ENCODE data around the gene ATAD1.
"Not testable (repeated sequence)": the region's sequence is repeated elsewhere in the genome, so short reads cannot be mapped to it uniquely, and the experiment has no call there.

ATAD1 gene

DNA sequence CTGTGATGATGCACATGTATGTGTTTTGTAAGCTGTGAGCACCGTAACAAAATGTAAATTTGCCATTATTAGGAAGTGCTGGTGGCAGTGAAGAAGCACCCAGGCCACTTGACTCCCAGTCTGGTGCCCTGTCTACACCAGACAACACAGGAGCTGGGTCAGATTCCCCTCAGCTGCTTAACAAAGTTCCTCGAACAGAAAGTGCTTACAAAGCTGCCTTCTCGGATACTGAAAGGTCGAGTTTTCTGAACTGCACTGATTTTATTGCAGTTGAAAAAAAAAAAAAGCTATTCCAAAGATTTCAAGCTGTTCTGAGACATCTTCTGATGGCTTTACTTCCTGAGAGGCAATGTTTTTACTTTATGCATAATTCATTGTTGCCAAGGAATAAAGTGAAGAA, 71.1 kb downstream of the ATAD1 start:
- Histone ChIP-seq H3K36me3 (ENCODE audit: insufficient read depth, low read length) (no peaks in the 10 kb centered on the region), H3K27me3 (ENCODE audit: insufficient read depth, low read length, poor library complexity) (no peaks in the 10 kb centered on the region), H3K79me2 (ENCODE audit: insufficient read depth, low read length) (no peaks in the 10 kb centered on the region), H3K9me3 (ENCODE audit: insufficient read depth, low read length, severe bottlenecking) (no peaks in the 10 kb centered on the region), H3K4me2 (ENCODE audit: insufficient read depth, low read length) (no peak overlapping the region), H2AFZ (ENCODE audit: low read depth, low read length) (no peak overlapping the region), H3K4me1 (ENCODE audit: insufficient read depth, low read length) (no peaks in the 10 kb centered on the region), H3K27ac (ENCODE audit: low read length) (no peak overlapping the region), H3K4me3 (ENCODE audit: low read depth in 1 of 2, low read length in 2 of 2) (no peak overlapping the region), H3K9ac (ENCODE audit: low read depth, low read length) (no peak overlapping the region), H4K20me1 (ENCODE audit: insufficient read depth, low read length) (no peaks in the 10 kb centered on the region)
- DNase-seq (no peak), ATAC-seq (ENCODE audit: insufficient read depth, low read depth) (no peak)
- TF ChIP-seq EZH2 (IDR thresholded peaks at IDR 0.05; ENCODE audit: borderline replicate concordance, low read depth, low read length, severe bottlenecking) (no peak), CTCF (IDR thresholded peaks at IDR 0.05; ENCODE audit: borderline replicate concordance, extremely low read depth, low read length, poor library complexity, severe bottlenecking) (no peak)

DNA sequence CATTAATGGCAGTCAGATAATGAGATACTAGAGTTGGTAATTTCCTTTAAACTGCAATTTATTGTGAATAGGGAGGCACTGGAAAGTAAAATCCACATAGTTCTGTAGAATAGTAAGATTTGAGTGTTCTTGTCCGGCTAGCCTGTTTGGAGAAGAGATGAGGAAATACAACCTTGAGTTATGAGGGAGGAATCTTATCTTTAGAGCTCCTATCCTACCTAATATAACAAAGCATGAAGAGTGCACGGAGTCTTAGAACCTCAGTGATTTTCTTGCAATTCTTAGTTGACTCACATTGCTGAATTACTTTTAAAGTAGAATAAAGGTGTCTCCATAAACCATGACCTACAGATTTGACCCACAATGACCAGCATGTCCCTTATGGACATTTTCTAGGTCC, 73.4 kb downstream of the ATAD1 start:
- no peak overlapping the region for H2AFZ ChIP-seq (ENCODE audit: low read depth, low read length)
- H3K9me3 ChIP-seq (ENCODE audit: insufficient read depth, low read length, severe bottlenecking) = no peaks in the 10 kb centered on the region
- H3K9ac ChIP-seq (ENCODE audit: low read depth, low read length) = no peak overlapping the region
- no peaks in the 10 kb centered on the region for H3K27me3 ChIP-seq (ENCODE audit: insufficient read depth, low read length, poor library complexity)
- H3K4me1 ChIP-seq (ENCODE audit: insufficient read depth, low read length) = no peaks in the 10 kb centered on the region
- no peaks in the 10 kb centered on the region for H3K79me2 ChIP-seq (ENCODE audit: insufficient read depth, low read length)
- H3K4me2 ChIP-seq (ENCODE audit: insufficient read depth, low read length) = no peak overlapping the region
- no peak overlapping the region for H3K27ac ChIP-seq (ENCODE audit: low read length)
- H3K36me3 ChIP-seq (ENCODE audit: insufficient read depth, low read length) = no peaks in the 10 kb centered on the region
- DNase-seq (no peak), ATAC-seq (ENCODE audit: insufficient read depth, low read depth) (no peak)
- H3K4me3 ChIP-seq (ENCODE audit: low read depth in 1 of 2, low read length in 2 of 2) = no peak overlapping the region
- no peak for TF ChIP-seq EZH2 (IDR thresholded peaks at IDR 0.05; ENCODE audit: borderline replicate concordance, low read depth, low read length, severe bottlenecking)
- H4K20me1 ChIP-seq (ENCODE audit: insufficient read depth, low read length) = no peaks in the 10 kb centered on the region

DNA sequence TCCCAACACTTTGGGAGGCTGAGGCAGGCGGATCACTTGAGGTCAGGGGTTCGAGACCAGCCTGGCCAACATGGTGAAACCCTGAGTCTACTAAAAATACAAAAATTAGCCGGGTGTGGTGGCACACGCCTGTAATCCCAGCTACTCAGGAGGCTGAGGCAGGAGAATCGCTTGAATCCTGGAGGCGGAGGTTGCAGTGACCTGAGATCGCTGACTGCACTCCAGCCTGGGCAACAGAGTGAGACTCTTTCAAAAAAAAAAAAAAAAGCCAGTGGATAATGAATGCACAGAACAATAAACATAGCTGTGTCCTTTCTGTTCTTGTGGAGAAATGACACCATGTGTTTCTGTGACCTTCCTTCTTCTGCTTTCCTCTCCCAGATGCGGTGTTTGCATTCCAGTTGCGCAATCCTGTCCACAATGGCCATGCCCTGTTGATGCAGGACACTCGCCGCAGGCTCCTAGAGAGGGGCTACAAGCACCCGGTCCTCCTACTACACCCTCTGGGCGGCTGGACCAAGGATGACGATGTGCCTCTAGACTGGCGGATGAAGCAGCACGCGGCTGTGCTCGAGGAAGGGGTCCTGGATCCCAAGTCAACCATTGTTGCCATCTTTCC, 74.9 kb downstream of the ATAD1 start:
- H3K9ac ChIP-seq (ENCODE audit: low read depth, low read length); H3K36me3 ChIP-seq (ENCODE audit: insufficient read depth, low read length); H3K4me1 ChIP-seq (ENCODE audit: insufficient read depth, low read length); DNase-seq; H3K27ac ChIP-seq (ENCODE audit: low read length); H3K27me3 ChIP-seq (ENCODE audit: insufficient read depth, low read length, poor library complexity); H3K9me3 ChIP-seq (ENCODE audit: insufficient read depth, low read length, severe bottlenecking); H3K79me2 ChIP-seq (ENCODE audit: insufficient read depth, low read length); H2AFZ ChIP-seq (ENCODE audit: low read depth, low read length); H3K4me2 ChIP-seq (ENCODE audit: insufficient read depth, low read length); H4K20me1 ChIP-seq (ENCODE audit: insufficient read depth, low read length); ATAC-seq (ENCODE audit: insufficient read depth, low read depth); H3K4me3 ChIP-seq (ENCODE audit: low read depth in 1 of 2, low read length in 2 of 2): not testable (repeated sequence)

DNA sequence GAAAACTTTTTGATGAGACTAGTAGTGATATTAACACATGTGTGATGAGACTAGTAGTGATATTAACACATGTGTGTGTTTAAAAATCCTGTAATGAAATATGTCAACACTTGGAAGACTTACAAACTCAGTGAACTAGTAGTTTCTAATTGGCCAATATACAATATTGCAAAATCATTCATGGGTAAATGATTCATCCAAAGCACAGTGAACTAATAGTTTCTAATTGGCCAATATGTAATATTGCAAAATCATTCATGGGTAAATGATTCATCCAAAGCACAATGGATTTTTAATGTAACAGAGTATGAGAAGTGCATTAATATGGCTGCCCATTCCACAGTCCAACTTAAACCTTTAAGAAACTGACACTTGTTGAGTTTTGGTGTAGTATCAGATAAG, 77.8 kb downstream of the ATAD1 start:
- Histone ChIP-seq H2AFZ (ENCODE audit: low read depth, low read length) (no peak overlapping the region), H4K20me1 (ENCODE audit: insufficient read depth, low read length) (no peaks in the 10 kb centered on the region), H3K27me3 (ENCODE audit: insufficient read depth, low read length, poor library complexity) (no peaks in the 10 kb centered on the region), H3K9ac (ENCODE audit: low read depth, low read length) (no peak overlapping the region), H3K27ac (ENCODE audit: low read length) (no peak overlapping the region), H3K4me2 (ENCODE audit: insufficient read depth, low read length) (no peak overlapping the region), H3K79me2 (ENCODE audit: insufficient read depth, low read length) (no peaks in the 10 kb centered on the region), H3K4me1 (ENCODE audit: insufficient read depth, low read length) (no peaks in the 10 kb centered on the region), H3K36me3 (ENCODE audit: insufficient read depth, low read length) (no peaks in the 10 kb centered on the region), H3K9me3 (ENCODE audit: insufficient read depth, low read length, severe bottlenecking) (no peaks in the 10 kb centered on the region), H3K4me3 (ENCODE audit: low read depth in 1 of 2, low read length in 2 of 2) (no peak overlapping the region)
- DNase-seq = no peak
- ATAC-seq (ENCODE audit: insufficient read depth, low read depth) = no peak
- no peak for TF ChIP-seq CTCF (IDR thresholded peaks at IDR 0.05; ENCODE audit: borderline replicate concordance, extremely low read depth, low read length, poor library complexity, severe bottlenecking)
- TF ChIP-seq EZH2 (IDR thresholded peaks at IDR 0.05; ENCODE audit: borderline replicate concordance, low read depth, low read length, severe bottlenecking) = no peak
